K562 (cell line): Measurements from ENCODE around the gene ARHGAP31. TPM values are rescaled to one million over a fixed set of nuclear protein-coding genes. Genes with fewer than 3 reads are reported as not detected.

Experiments
- ATAC-seq: fragments of 200-7000 bp; cut with Tn5 transposase; 3 replicates; pipeline ENCODE4 v1.9.1; 2020; ENCODE audit warnings: moderate library complexity
- BruUV-seq: library from RNA; stranded (reverse); fragments of 400-500 nt; replicated peaks from 2 replicates; lab custom pipeline; 2021; lab: Mats Ljungman, UMichigan
- CTCF ChIA-PET: fragments of 300-600 bp; formaldehyde crosslinking; extraction: SDS; loops from one replicate; lab custom pipeline; 2021; ENCODE audit warnings: low intra/inter-chr PET ratio; lab: Yijun Ruan, JAX
- POLR2A ChIA-PET: fragments of 300-600, 350-650 bp; sonication (Branson Sonifier 250); formaldehyde crosslinking; extraction: SDS; loops from one replicate; lab custom pipeline; 2021; ENCODE audit warnings: antibody characterized with exemption, inconsistent platforms; lab: Yijun Ruan, JAX
- DNase-seq, 4 experiments: peaks; one replicate each; pipeline versions ENCODE4 v3.0.0 to v3.0.0-alpha.2; 2011 to 2018; ENCODE audit warnings: low spot score in 3 of 4, mixed read lengths in 3 of 4; ENCODE audit errors: extremely low read depth in 1 of 4
- FAIRE-seq: peaks from 2 replicates; lab custom pipeline; 2011; peaks lifted over from hg19 to GRCh38; lab: Jason Lieb, UNC
- H2AFZ ChIP-seq: 2 replicates; pipeline ENCODE4 v1.6.0; 2011; ENCODE audit warnings: low read depth, low read length, control low read depth, inconsistent platforms
- H3K27ac ChIP-seq: fragments of 200-600 bp; 3 replicates; pipeline ENCODE4 v1.8.0; 2011; ENCODE audit warnings: low read depth, mild to moderate bottlenecking, control low read depth, inconsistent platforms, low read length, moderate library complexity, mixed read lengths; ENCODE audit errors: extremely low read depth
- H3K27me3 ChIP-seq, 2 experiments: fragments of 300-600 bp in 1 of 2; 2 replicates in 1 of 2; 3 replicates in 1 of 2; pipeline versions ENCODE4 v1.6.0 to v1.8.0; 2011; ENCODE audit warnings: inconsistent platforms in 2 of 2, low read length in 2 of 2, mild to moderate bottlenecking in 1 of 2, mixed read lengths in 1 of 2, moderate library complexity in 1 of 2; ENCODE audit not compliant: control insufficient read depth in 2 of 2, insufficient read depth in 2 of 2
- H3K36me3 ChIP-seq: fragments of 300-600 bp; 3 replicates; pipeline ENCODE4 v1.8.0; 2011; ENCODE audit warnings: mild to moderate bottlenecking, low read length, inconsistent platforms; ENCODE audit not compliant: control insufficient read depth, insufficient read depth
- H3K4me1 ChIP-seq, 2 experiments: fragments of 200-600 bp in 1 of 2; replicated peaks in 1 of 2; 2 replicates in 1 of 2; 3 replicates in 1 of 2; pipeline versions ENCODE4 v1.5.1 to v1.8.0; 2011; ENCODE audit warnings: inconsistent platforms in 2 of 2, low read length in 2 of 2, mild to moderate bottlenecking in 1 of 2, mixed read lengths in 1 of 2, moderate library complexity in 1 of 2; ENCODE audit not compliant: control insufficient read depth in 2 of 2, insufficient read depth in 2 of 2
- H3K4me2 ChIP-seq: 2 replicates; pipeline ENCODE4 v1.6.1; 2011; ENCODE audit warnings: low read length, control low read depth, inconsistent platforms, mixed read lengths; ENCODE audit not compliant: insufficient read depth
- H3K4me3 ChIP-seq: fragments of 200-600 bp; sonication (generic), shearing (Covaris generic); 2 replicates; pipeline ENCODE4 v1.5.1; 2016; ENCODE audit warnings: control low read depth, inconsistent platforms
- H3K79me2 ChIP-seq: fragments of 200-600 bp; 3 replicates; pipeline ENCODE4 v1.8.0; 2011; ENCODE audit warnings: low read length, inconsistent platforms; ENCODE audit not compliant: control insufficient read depth, insufficient read depth
- H3K9ac ChIP-seq, 2 experiments: 2 replicates each; pipeline versions ENCODE4 v1.6.0 to v1.6.1; 2011; ENCODE audit warnings: low read depth in 2 of 2, low read length in 2 of 2, control low read depth in 1 of 2, inconsistent platforms in 1 of 2, mild to moderate bottlenecking in 1 of 2, mixed read lengths in 1 of 2; ENCODE audit not compliant: insufficient read depth in 1 of 2
- H3K9me1 ChIP-seq: one replicate; pipeline ENCODE4 v1.6.0; 2011; ENCODE audit warnings: inconsistent platforms, mild to moderate bottlenecking, low read length, moderate library complexity; ENCODE audit not compliant: control insufficient read depth, insufficient read depth
- H3K9me3 ChIP-seq: replicated peaks from 2 replicates; pipeline ENCODE4 v1.5.1; 2011; ENCODE audit warnings: low read depth, low read length, inconsistent platforms; ENCODE audit not compliant: control insufficient read depth, insufficient read depth
- H4K20me1 ChIP-seq: replicated peaks from 2 replicates; pipeline ENCODE4 v1.6.1; 2011; ENCODE audit warnings: low read length, inconsistent platforms, mixed read lengths; ENCODE audit not compliant: control insufficient read depth, insufficient read depth
- HNRNPH1 ChIP-seq: fragments of 200-400 bp; formaldehyde crosslinking; optimal IDR thresholded peaks from 2 replicates; pipeline ENCODE3; 2017; ENCODE audit warnings: low read depth, mild to moderate bottlenecking, low read length, moderate library complexity
- ILF3 ChIP-seq: fragments of 450-650 bp; IDR thresholded peaks from 2 replicates; pipeline ENCODE4 v1.6.1; 2018; ENCODE audit warnings: antibody characterized with exemption, mild to moderate bottlenecking, moderate library complexity, borderline replicate concordance
- JUND ChIP-seq, 2 experiments: IDR thresholded peaks; 2 replicates in 1 of 2; 3 replicates in 1 of 2; pipeline ENCODE4 v1.6.1; 2011; ENCODE audit warnings: borderline replicate concordance in 2 of 2, low read depth in 2 of 2, low read length in 2 of 2, improper control_type of control experiment in 1 of 2, missing biosample characterization in 1 of 2, missing genetic modification characterization in 1 of 2, missing genetic modification reagents in 1 of 2
- PTBP1 ChIP-seq: fragments of 200-400 bp; formaldehyde crosslinking; IDR thresholded peaks from 2 replicates; pipeline ENCODE4 v1.6.1; 2017; ENCODE audit warnings: low read depth, low read length
- SAP30 ChIP-seq: fragments of 200-600 bp; sonication (generic); IDR thresholded peaks from 2 replicates; pipeline ENCODE4 v1.6.1; 2012; ENCODE audit warnings: borderline replicate concordance, low read depth, mild to moderate bottlenecking, moderate library complexity, low read length, control low read depth, inconsistent platforms; ENCODE audit not compliant: insufficient read depth, poor library complexity, severe bottlenecking
- WGBS: fragments of 100-300 bp; shearing (Covaris generic); methylation state at CpG from one replicate; pipeline ENCODE4 v1.1.6; 2016; ENCODE audit warnings: low coverage, mixed read lengths; ENCODE audit not compliant: insufficient coverage; ENCODE audit errors: missing lambda C conversion rate; 5-methylcytosine and 5-hydroxymethylcytosine counted together
- in situ Hi-C: fragments of 300-500 bp; cut with MboI; formaldehyde crosslinking; loops from 4 replicates; pipeline ENCODE4 v1.15.0; 2018; ENCODE audit warnings: inconsistent platforms, mixed read lengths
- intact Hi-C: fragments of 100-400 bp; cut with micrococcal nuclease; formaldehyde crosslinking; loops from 2 replicates; pipeline ENCODE4 v1.14.2; 2022
- polyA plus RNA-seq, 8 experiments: library from polyadenylated mRNA; depleted of rRNA in 4 of 8; stranded (reverse) in 5 of 8; unstranded in 3 of 8; fragments of >200 nt; fragmentation: Nextera tagmentation in 2 of 8; fragmentation: Illumina TruSeq in 1 of 8; extraction: Ambion mirVana in 2 of 8; extraction: Trizol in 1 of 8; gene quantifications; 2 replicates each; pipeline versions ENCODE4 v1.2.1 to v1.2.3, GENCODE V29; 2011 to 2014; ENCODE audit warnings: inconsistent platforms in 1 of 8, missing spikeins in 1 of 8
- total RNA-seq, 7 experiments: library from RNA; depleted of rRNA in 6 of 7; stranded (reverse); fragments of >200 nt in 6 of 7; fragmentation: Illumina TruSeq in 2 of 7; extraction: Trizol in 2 of 7; gene quantifications; 2 replicates each; pipeline versions ENCODE4 v1.2.1 to v1.2.3, GENCODE V29; 2011 to 2021; ENCODE audit warnings: low replicate concordance in 1 of 7
- TF ChIP-seq, protein P1 (sequence below): IDR thresholded peaks from 2 replicates; pipeline ENCODE4 v1.6.1; 2012; ENCODE audit warnings: low read depth, low read length, improper control_type of control experiment, borderline replicate concordance

ARHGAP31 gene
- total and polyA plus RNA-seq, 9 of the 15 experiments (the other 6 are each of a cell fraction or from before 2014, with no cell fraction given), result under 0.01 to 0.13 (median 0.06) TPM; not detected in 5

- H2AFZ ChIP-seq, result no peak overlapping the region
- no peaks in the 10 kb centered on the region for H4K20me1 ChIP-seq
- no peaks in the 10 kb centered on the region for H3K9me1 ChIP-seq
- H3K27me3 ChIP-seq, result peaks cover 0 to 8% of the 10 kb centered on the region in 2 experiments; a peak in 3 of 5 replicates
- H3K9ac ChIP-seq, result no peak overlapping the region
- WGBS, result 0% methylated on average over 3 of the region's 3 CpGs
- no peak for ATAC-seq
- ChIA-PET CTCF (interaction anchor here (0.7 kb wide), 1 partner anchor 207 kb away, joined by 4 read pairs; no protein-coding TSS in a partner anchor), POLR2A (interaction anchor here (0.6 to 1.9 kb wide), 2 partner anchors 11 to 54 kb away, joined by 3 to 5 read pairs; no protein-coding TSS in a partner anchor)
- H3K79me2 ChIP-seq, result no peaks in the 10 kb centered on the region
- no peaks in the 10 kb centered on the region for H3K36me3 ChIP-seq
- no peak for DNase-seq
- no TSS peak for BruUV-seq
- in situ Hi-C loops, result no loop called here
- intact Hi-C loops, result loop anchor here (10.0 kb wide), 1 partner anchor 467 kb away; no protein-coding TSS in a partner anchor
- no peak overlapping the region for H3K27ac ChIP-seq
- FAIRE-seq, result no peak
- TF ChIP-seq JUND (IDR thresholded peaks at IDR 0.05; ENCODE audit: borderline replicate concordance, low read depth, low read length), result no peak
- TF ChIP-seq JUND (tag; IDR thresholded peaks at IDR 0.05; ENCODE audit: borderline replicate concordance, low read depth, low read length), result no peak
- TF ChIP-seq HNRNPH1, result no peak
- no peak for TF ChIP-seq PTBP1
- no peak for TF ChIP-seq SAP30
- no peak for TF ChIP-seq ILF3
- TF ChIP-seq, protein P1, sequence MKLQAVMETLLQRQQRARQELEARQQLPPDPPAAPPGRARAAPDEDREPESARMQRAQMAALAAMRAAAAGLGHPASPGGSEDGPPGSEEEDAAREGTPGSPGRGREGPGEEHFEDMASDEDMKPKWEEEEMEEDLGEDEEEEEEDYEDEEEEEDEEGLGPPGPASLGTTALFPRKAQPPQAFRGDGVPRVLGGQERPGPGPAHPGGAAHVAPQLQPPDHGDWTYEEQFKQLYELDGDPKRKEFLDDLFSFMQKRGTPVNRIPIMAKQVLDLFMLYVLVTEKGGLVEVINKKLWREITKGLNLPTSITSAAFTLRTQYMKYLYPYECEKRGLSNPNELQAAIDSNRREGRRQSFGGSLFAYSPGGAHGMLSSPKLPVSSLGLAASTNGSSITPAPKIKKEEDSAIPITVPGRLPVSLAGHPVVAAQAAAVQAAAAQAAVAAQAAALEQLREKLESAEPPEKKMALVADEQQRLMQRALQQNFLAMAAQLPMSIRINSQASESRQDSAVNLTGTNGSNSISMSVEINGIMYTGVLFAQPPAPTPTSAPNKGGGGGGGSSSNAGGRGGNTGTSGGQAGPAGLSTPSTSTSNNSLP, result no peak
- no peak overlapping the region for H3K4me3 ChIP-seq
- H3K4me1 ChIP-seq, result peaks cover 0 to 7% of the 10 kb centered on the region in 2 experiments; a peak in 3 of 5 replicates
- H3K9me3 ChIP-seq, result no peaks in the 10 kb centered on the region
- H3K4me2 ChIP-seq, result no peak overlapping the region
These were observed 57.4 kb downstream of the ARHGAP31 start for GRCh38 chr3:119351581-119351980.
